EL (cell line): ENCODE results near the gene KLF5.
A peak's percentile ranks its signal among the peaks of the same experiment; 100 is the strongest.
"Not testable (repeated sequence)": the region's sequence is repeated elsewhere in the genome, so short reads cannot be mapped to it uniquely, and the experiment has no call there.

Experiments used
- DNase-seq: peaks from one replicate; pipeline ENCODE4 v3.0.0-alpha.2; 2016

KLF5 gene

GRCh38 chr13:73090116-73090822, 31.5 kb downstream of the KLF5 start:
- peak; percentile 88 for DNase-seq

- DNase-seq = no peak
Observed at GRCh38 chr13:73090823-73091187, 32.0 kb downstream of the KLF5 start.

GRCh38 chr13:73092829-73093228, 34.0 kb downstream of the KLF5 start:
- DNase-seq = no peak

- peak; percentile 40 for DNase-seq
Observed at GRCh38 chr13:73096173-73096572, 37.4 kb downstream of the KLF5 start.

- DNase-seq = no peak
Observed at GRCh38 chr13:73096638-73097037, 37.8 kb downstream of the KLF5 start.

GRCh38 chr13:73100781-73101180, 42.0 kb downstream of the KLF5 start:
- not testable (repeated sequence) for DNase-seq

- no peak for DNase-seq
Observed at GRCh38 chr13:73101351-73102007, 42.7 kb downstream of the KLF5 start.

GRCh38 chr13:73103238-73103637, 44.4 kb downstream of the KLF5 start:
- no peak for DNase-seq

- DNase-seq = no peak
Observed at GRCh38 chr13:73106513-73107178, 47.8 kb downstream of the KLF5 start.

GRCh38 chr13:73107481-73107880, 48.7 kb downstream of the KLF5 start:
- no peak for DNase-seq

- no peak for DNase-seq
Observed at GRCh38 chr13:73107970-73108369, 49.2 kb downstream of the KLF5 start.

GRCh38 chr13:73109288-73109899, 50.6 kb downstream of the KLF5 start:
- DNase-seq = no peak

GRCh38 chr13:73109969-73110368, 51.2 kb downstream of the KLF5 start:
- DNase-seq = no peak

GRCh38 chr13:73110814-73111213, 52.0 kb downstream of the KLF5 start:
- no peak for DNase-seq

GRCh38 chr13:73111331-73111730, 52.5 kb downstream of the KLF5 start:
- peak; percentile 13 for DNase-seq

GRCh38 chr13:73119612-73120011, 60.8 kb downstream of the KLF5 start:
- no peak for DNase-seq
